BJ (cell line): ENCODE measurements around the gene MID1. TPM values are rescaled to one million over a fixed set of nuclear protein-coding genes. Genes with fewer than 3 reads are reported as not detected.

Experiments used
- CTCF ChIA-PET: fragments of 350-600 bp; formaldehyde crosslinking; extraction: SDS; loops from one replicate; lab custom pipeline; 2021; ENCODE audit warnings: antibody characterized with exemption, inconsistent platforms; lab: Yijun Ruan, JAX
- POLR2A ChIA-PET: fragments of 300-600 bp; sonication (Branson Sonifier 250); formaldehyde crosslinking; extraction: SDS; loops from one replicate; lab custom pipeline; 2021; ENCODE audit warnings: antibody characterized with exemption; lab: Charles Lee
- DNase-seq: peaks from one replicate; pipeline ENCODE4 v3.0.0-alpha.2; 2011; ENCODE audit warnings: low read depth
- H3K27me3 ChIP-seq: 2 replicates; pipeline ENCODE4 v1.6.0; 2011; ENCODE audit warnings: low read length; ENCODE audit not compliant: control insufficient read depth, insufficient read depth
- H3K36me3 ChIP-seq: 2 replicates; pipeline ENCODE4 v1.5.1; 2011; ENCODE audit warnings: low read length; ENCODE audit not compliant: control insufficient read depth, insufficient read depth
- H3K4me3 ChIP-seq: 2 replicates; pipeline ENCODE4 v1.5.1; 2011; ENCODE audit warnings: low read depth, mild to moderate bottlenecking, control low read depth, low read length
- CTCF ChIP-seq: IDR thresholded peaks from 2 replicates; pipeline ENCODE4 v1.5.1; 2011; ENCODE audit warnings: low read depth, mild to moderate bottlenecking, control low read depth, inconsistent platforms, low read length, moderate library complexity; ENCODE audit not compliant: insufficient read depth
- polyA plus RNA-seq: library from polyadenylated mRNA; depleted of rRNA; stranded (reverse); fragments of >200 nt; gene quantifications from 2 replicates; pipeline ENCODE4 v1.2.3, GENCODE V29; 2011
- small RNA-seq: library from RNA; depleted of rRNA; stranded (forward); fragments of <200 nt; gene quantifications from one replicate; pipeline ENCODE3, GENCODE V24; 2012; ENCODE audit warnings: low replicate concordance, low read depth; ENCODE audit not compliant: insufficient read length

Gene MID1
- polyA plus RNA-seq, 1 experiment = 42.6 TPM

GRCh38 chrX:10395643-10396042 is 224.7 kb downstream of the MID1 start:
- Histone ChIP-seq H3K27me3 (no peaks in the 10 kb centered on the region), H3K4me3 (no peak overlapping the region), H3K36me3 (no peaks in the 10 kb centered on the region)
- POLR2A ChIA-PET = no interaction called here
- CTCF ChIA-PET = no interaction called here
- TF ChIP-seq CTCF = no peak
- no peak for DNase-seq

Small RNAs within 50 kb of the gene (small RNA-seq; reads per million reads assigned to genes)
- gene RNU6-800P = not detected
